SK-N-SH (cell line): ENCODE results near the gene FH. TPM values are rescaled to one million over a fixed set of nuclear protein-coding genes. Genes with fewer than 3 reads are reported as not detected.

Experiments used
- CTCF ChIA-PET: fragments of 300-600, 350-600 bp; formaldehyde crosslinking; extraction: SDS; loops from one replicate; lab custom pipeline; 2021; lab: Yijun Ruan, JAX
- POLR2A ChIA-PET: fragments of 350-600 bp; sonication (Branson Sonifier 250); formaldehyde crosslinking; extraction: SDS; loops from one replicate; lab custom pipeline; 2020; ENCODE audit warnings: antibody characterized with exemption, inconsistent platforms; lab: Yijun Ruan, JAX
- DNase-seq: peaks from one replicate; pipeline ENCODE4 v3.0.0; 2012
- H2AFZ ChIP-seq: fragments of 200-600 bp; sonication (generic); 2 replicates; pipeline ENCODE4 v1.8.1; 2016; ENCODE audit warnings: antibody characterized with exemption, mild to moderate bottlenecking, low read depth
- H3F3A ChIP-seq: fragments of 200-600 bp; sonication (generic); replicated peaks from 2 replicates; pipeline ENCODE3; 2016; ENCODE audit warnings: antibody characterized with exemption, mild to moderate bottlenecking; ENCODE audit not compliant: insufficient read depth
- H3K27ac ChIP-seq, 2 experiments: fragments of 200-500 bp in 1 of 2; fragments of 200-600 bp in 1 of 2; sonication (Bioruptor generic) in 1 of 2; sonication (generic), shearing (Covaris generic) in 1 of 2; 2 replicates each; pipeline versions ENCODE4 v1.5.1 to v1.6.1; 2014 to 2016; ENCODE audit warnings: low read depth in 2 of 2, inconsistent platforms in 1 of 2, low read length in 1 of 2, mild to moderate bottlenecking in 1 of 2, mixed read lengths in 1 of 2
- H3K27me3 ChIP-seq: fragments of 200-600 bp; sonication (generic), shearing (Covaris generic); 2 replicates; pipeline ENCODE4 v1.6.1; 2016; ENCODE audit warnings: mixed run types; ENCODE audit not compliant: insufficient read depth
- H3K36me3 ChIP-seq, 2 experiments: fragments of 200-500 bp in 1 of 2; fragments of 200-600 bp in 1 of 2; sonication (Bioruptor generic) in 1 of 2; sonication (generic) in 1 of 2; replicated peaks in 1 of 2; 2 replicates each; pipeline versions ENCODE3 to v1.5.1; 2014 to 2016; ENCODE audit warnings: low read length in 1 of 2, mild to moderate bottlenecking in 1 of 2; ENCODE audit not compliant: insufficient read depth in 2 of 2, control insufficient read depth in 1 of 2
- H3K4me1 ChIP-seq, 2 experiments: fragments of 200-500 bp in 1 of 2; fragments of 200-600 bp in 1 of 2; sonication (Bioruptor generic) in 1 of 2; sonication (generic), shearing (Covaris generic) in 1 of 2; 2 replicates each; pipeline versions ENCODE4 v1.5.1 to v1.6.1; 2014 to 2016; ENCODE audit warnings: low read depth in 1 of 2, low read length in 1 of 2, mixed run types in 1 of 2; ENCODE audit not compliant: insufficient read depth in 2 of 2, control insufficient read depth in 1 of 2
- H3K4me2 ChIP-seq: fragments of 200-600 bp; sonication (generic), shearing (Covaris generic); 2 replicates; pipeline ENCODE4 v1.6.1; 2017; ENCODE audit warnings: mixed run types
- H3K4me3 ChIP-seq, 2 experiments: fragments of 200-500 bp in 1 of 2; fragments of 200-600 bp in 1 of 2; sonication (Bioruptor generic) in 1 of 2; sonication (generic), shearing (Covaris generic) in 1 of 2; 2 replicates each; pipeline versions ENCODE4 v1.5.1 to v1.8.1; 2014 to 2016; ENCODE audit warnings: low read depth in 2 of 2, inconsistent platforms in 1 of 2, low read length in 1 of 2, mild to moderate bottlenecking in 1 of 2, mixed read lengths in 1 of 2, moderate library complexity in 1 of 2
- H3K79me2 ChIP-seq: fragments of 200-600 bp; sonication (generic); 2 replicates; pipeline ENCODE4 v1.8.1; 2017; ENCODE audit warnings: mild to moderate bottlenecking; ENCODE audit not compliant: insufficient read depth
- H3K9ac ChIP-seq: fragments of 200-600 bp; sonication (generic); 2 replicates; pipeline ENCODE4 v1.6.1; 2017; ENCODE audit warnings: mixed run types
- H3K9me2 ChIP-seq: fragments of 200-600 bp; sonication (generic); 2 replicates; pipeline ENCODE4 v1.6.1; 2017; ENCODE audit warnings: mixed run types
- H3K9me3 ChIP-seq: fragments of 200-600 bp; sonication (generic); 2 replicates; pipeline ENCODE4 v1.6.1; 2017; ENCODE audit warnings: mixed run types, mild to moderate bottlenecking, moderate library complexity
- H4K20me1 ChIP-seq: fragments of 200-600 bp; sonication (generic); 2 replicates; pipeline ENCODE4 v1.6.1; 2017; ENCODE audit warnings: mild to moderate bottlenecking, mixed run types; ENCODE audit not compliant: insufficient read depth
- ELF1 ChIP-seq: IDR thresholded peaks from 2 replicates; pipeline ENCODE4 v1.4.0; 2012
- EP300 ChIP-seq, 2 experiments: IDR thresholded peaks; 2 replicates each; pipeline versions ENCODE4 v1.4.0 to v1.6.1; 2012; ENCODE audit warnings: borderline replicate concordance in 1 of 2, low read depth in 1 of 2, low read length in 1 of 2
- FOXM1 ChIP-seq: IDR thresholded peaks from 2 replicates; pipeline ENCODE4 v1.4.0; 2012; ENCODE audit warnings: low read depth, mild to moderate bottlenecking
- GABPA ChIP-seq: IDR thresholded peaks from 2 replicates; pipeline ENCODE4 v1.4.0; 2012; ENCODE audit warnings: low read depth, mild to moderate bottlenecking
- IRF3 ChIP-seq: fragments of 150-350 bp; IDR thresholded peaks from 2 replicates; pipeline ENCODE4 v1.6.1; 2016; ENCODE audit warnings: mild to moderate bottlenecking, low read depth, low read length
- MAX ChIP-seq: IDR thresholded peaks from 2 replicates; pipeline ENCODE4 v1.4.0; 2012; ENCODE audit warnings: low read depth
- NFIC ChIP-seq: IDR thresholded peaks from 2 replicates; pipeline ENCODE4 v1.4.0; 2012; ENCODE audit warnings: borderline replicate concordance
- NRF1 ChIP-seq: IDR thresholded peaks from 2 replicates; pipeline ENCODE4 v1.6.1; 2012; ENCODE audit warnings: low read depth, mild to moderate bottlenecking, low read length
- PBX3 ChIP-seq: IDR thresholded peaks from 2 replicates; pipeline ENCODE4; 2012
- POLR2AphosphoS5 ChIP-seq: IDR thresholded peaks from 2 replicates; pipeline ENCODE4 v1.6.1; 2012; ENCODE audit warnings: low read depth, low read length
- RCOR1 ChIP-seq: fragments of 150-350 bp; IDR thresholded peaks from 2 replicates; pipeline ENCODE4 v1.6.1; 2017; ENCODE audit warnings: antibody characterized with exemption, low read length
- RXRA ChIP-seq: IDR thresholded peaks from 2 replicates; pipeline ENCODE4 v1.4.0; 2012; ENCODE audit warnings: low read depth, mild to moderate bottlenecking, borderline replicate concordance
- SMC3 ChIP-seq: IDR thresholded peaks from 2 replicates; pipeline ENCODE4 v1.6.1; 2012; ENCODE audit warnings: low read depth, low read length, improper control_type of control experiment
- TAF1 ChIP-seq: IDR thresholded peaks from 2 replicates; pipeline ENCODE4 v1.6.1; 2012; ENCODE audit warnings: low read depth, mild to moderate bottlenecking, low read length, moderate library complexity, borderline replicate concordance
- TCF12 ChIP-seq: IDR thresholded peaks from 2 replicates; pipeline ENCODE4 v1.4.0; 2012
- TEAD4 ChIP-seq: IDR thresholded peaks from 2 replicates; pipeline ENCODE4 v1.4.0; 2012; ENCODE audit warnings: mild to moderate bottlenecking, borderline replicate concordance; ENCODE audit not compliant: insufficient read depth
- USF1 ChIP-seq: IDR thresholded peaks from 2 replicates; pipeline ENCODE4 v1.4.0; 2012; ENCODE audit warnings: low read depth, borderline replicate concordance
- USF2 ChIP-seq: fragments of 150-350 bp; IDR thresholded peaks from 2 replicates; pipeline ENCODE4 v1.6.1; 2017; ENCODE audit warnings: antibody characterized with exemption, low read length, low read depth, borderline replicate concordance
- YY1 ChIP-seq: IDR thresholded peaks from 2 replicates; pipeline ENCODE4 v1.4.0; 2012; ENCODE audit warnings: low read depth, mild to moderate bottlenecking
- WGBS: methylation state at CpG from one replicate; pipeline ENCODE4 v1.1.6; 2017; ENCODE audit warnings: low lambda C conversion rate; 5-methylcytosine and 5-hydroxymethylcytosine counted together
- polyA plus RNA-seq, 3 experiments: library from polyadenylated mRNA; depleted of rRNA; stranded (reverse); fragments of >200 nt; gene quantifications; 2 replicates each; pipeline ENCODE4 v1.2.3, GENCODE V29; 2012

Gene FH
- polyA plus RNA-seq, 1 of the 3 experiments (the other 2 are of a cell fraction): 48.1 TPM

- no peaks in the 10 kb centered on the region for H3K9me2 ChIP-seq
- TF ChIP-seq SMC3 (no peak), RCOR1 (no peak), NFIC (no peak), GABPA (no peak), TEAD4 (no peak), POLR2AphosphoS5 (no peak), MAX (no peak)
Measured at GRCh38 chr1:241457421-241457820, 62.1 kb downstream of the FH start.

GRCh38 chr1:241456743-241457142 is 62.8 kb downstream of the FH start:
- DNase-seq: no peak
- no peaks in the 10 kb centered on the region for H3K27me3 ChIP-seq
- TF ChIP-seq USF1: no peak
- no peak for TF ChIP-seq ELF1
- TF ChIP-seq NRF1: no peak
- no peak for TF ChIP-seq RCOR1
- TF ChIP-seq YY1: no peak
- TF ChIP-seq PBX3: no peak
- no peak for TF ChIP-seq FOXM1
- no peak for TF ChIP-seq TEAD4
- no peak for TF ChIP-seq EP300 (IDR thresholded peaks at IDR 0.05; ENCODE audit: borderline replicate concordance in 1 of 2, low read depth in 1 of 2, low read length in 1 of 2)
- no peak for TF ChIP-seq IRF3
- TF ChIP-seq USF2: no peak
- TF ChIP-seq TCF12: no peak
- no peak for TF ChIP-seq RXRA
- TF ChIP-seq TAF1: no peak
- H3K9ac ChIP-seq: no peak overlapping the region
- no peaks in the 10 kb centered on the region for H4K20me1 ChIP-seq
- H3K4me1 ChIP-seq: no peaks in the 10 kb centered on the region
- H3K4me2 ChIP-seq: no peak overlapping the region
- H3K9me3 ChIP-seq: no peaks in the 10 kb centered on the region
- H3K4me3 ChIP-seq: no peak overlapping the region
- H3F3A ChIP-seq: no peaks in the 10 kb centered on the region
- H3K9me2 ChIP-seq: no peaks in the 10 kb centered on the region
- H3K27ac ChIP-seq: no peak overlapping the region
- CTCF ChIA-PET: no interaction called here
- WGBS: 22% methylated on average over 1 of the region's 1 CpG
- no peak overlapping the region for H2AFZ ChIP-seq
- H3K79me2 ChIP-seq: no peaks in the 10 kb centered on the region
- H3K36me3 ChIP-seq: no peaks in the 10 kb centered on the region
- POLR2A ChIA-PET: no interaction called here

More at GRCh38 chr1:241457421-241457820, 62.1 kb downstream of the FH start:
- no peak overlapping the region for H3K27ac ChIP-seq
- H3K9me3 ChIP-seq: no peaks in the 10 kb centered on the region
- H4K20me1 ChIP-seq: no peaks in the 10 kb centered on the region
- DNase-seq: no peak
- no peaks in the 10 kb centered on the region for H3F3A ChIP-seq
- no peaks in the 10 kb centered on the region for H3K79me2 ChIP-seq
- H3K9ac ChIP-seq: no peak overlapping the region
- POLR2A ChIA-PET: no interaction called here
- H2AFZ ChIP-seq: no peak overlapping the region
- H3K36me3 ChIP-seq: no peaks in the 10 kb centered on the region
- no peak overlapping the region for H3K4me2 ChIP-seq
- H3K4me1 ChIP-seq: no peaks in the 10 kb centered on the region
- H3K4me3 ChIP-seq: no peak overlapping the region
- no peaks in the 10 kb centered on the region for H3K27me3 ChIP-seq
- CTCF ChIA-PET: no interaction called here
